GM23338 (cell line): Measurements from ENCODE around the gene SLC26A1.

Experiments
- CREB1 ChIP-seq: fragments of 250-450 bp; sonication (Bioruptor Pico); IDR thresholded peaks from 2 replicates; pipeline ENCODE4 v1.5.0; 2020; ENCODE audit warnings: low read depth, mild to moderate bottlenecking, moderate library complexity
- EZH2 ChIP-seq: fragments of 200-600 bp; sonication (generic); IDR thresholded peaks from one replicate; pipeline ENCODE4 v1.8.0; 2017; ENCODE audit warnings: antibody characterized with exemption, mild to moderate bottlenecking, low read depth; ENCODE audit not compliant: unreplicated experiment
- EZH2phosphoT487 ChIP-seq: fragments of 200-600 bp; sonication (generic); IDR thresholded peaks from one replicate; pipeline ENCODE4 v1.8.1; 2018; ENCODE audit warnings: antibody characterized with exemption; ENCODE audit not compliant: unreplicated experiment
- POLR2AphosphoS5 ChIP-seq: IDR thresholded peaks from 2 replicates; pipeline ENCODE4 v1.6.1; 2016; ENCODE audit warnings: antibody characterized with exemption, low read depth
- STAT1 ChIP-seq: IDR thresholded peaks from one replicate; pipeline ENCODE4 v1.6.1; 2016; ENCODE audit warnings: antibody characterized with exemption; ENCODE audit not compliant: unreplicated experiment
- ZNF114 ChIP-seq: fragments of 250-450 bp; sonication (Bioruptor Pico); IDR thresholded peaks from 2 replicates; pipeline ENCODE4 v1.5.0; 2020; ENCODE audit warnings: mild to moderate bottlenecking, moderate library complexity
- TF ChIP-seq, protein P1 (sequence below), 2 experiments: fragments of 200-600 bp in 1 of 2; sonication (generic) in 1 of 2; conservative IDR thresholded peaks; 2 replicates each; pipeline versions ENCODE4 v1.5.1 to v1.6.1; 2016 to 2017; ENCODE audit warnings: antibody characterized with exemption in 2 of 2, low read depth in 2 of 2, mild to moderate bottlenecking in 2 of 2, moderate library complexity in 1 of 2
- TF ChIP-seq, protein P2 (sequence below): IDR thresholded peaks from one replicate; pipeline ENCODE4 v1.6.1; 2018; ENCODE audit warnings: antibody characterized with exemption; ENCODE audit not compliant: unreplicated experiment

DNA sequence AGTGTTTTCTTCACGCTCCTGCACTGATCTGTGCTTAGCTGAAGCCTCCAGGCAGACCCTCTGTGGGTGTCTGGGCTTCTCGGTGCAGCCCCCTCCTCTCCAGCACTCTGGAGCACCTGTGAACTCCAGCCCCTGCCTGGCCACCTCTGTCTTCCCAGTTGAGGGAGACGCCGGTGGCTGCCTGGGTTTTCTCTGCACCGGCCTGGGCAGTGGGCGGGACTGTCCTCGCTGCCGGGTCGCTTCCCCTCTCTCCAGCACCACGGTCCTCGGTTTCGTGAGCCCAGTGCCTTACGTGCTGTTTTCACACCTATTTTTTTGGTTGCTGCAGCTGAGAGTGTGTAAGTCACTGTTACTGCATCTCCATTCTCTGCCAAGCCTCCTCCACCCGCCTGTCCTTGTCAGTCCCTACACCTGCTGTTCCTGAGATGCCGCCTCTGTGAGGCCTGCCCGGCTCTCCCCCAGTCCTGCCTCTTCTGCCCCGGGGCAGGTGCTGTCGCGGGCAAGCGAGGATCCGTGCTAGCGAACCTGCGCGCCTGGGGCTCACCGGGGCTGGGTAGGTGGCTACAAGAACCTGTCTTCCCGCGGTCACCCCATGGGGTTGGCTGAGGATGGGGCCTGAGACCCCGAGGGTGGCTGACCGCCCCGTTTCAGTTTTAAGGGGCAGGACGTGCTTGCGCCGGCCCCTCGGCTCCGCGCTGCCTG is 15.8 kb upstream of the SLC26A1 start:
- TF ChIP-seq, protein P1, sequence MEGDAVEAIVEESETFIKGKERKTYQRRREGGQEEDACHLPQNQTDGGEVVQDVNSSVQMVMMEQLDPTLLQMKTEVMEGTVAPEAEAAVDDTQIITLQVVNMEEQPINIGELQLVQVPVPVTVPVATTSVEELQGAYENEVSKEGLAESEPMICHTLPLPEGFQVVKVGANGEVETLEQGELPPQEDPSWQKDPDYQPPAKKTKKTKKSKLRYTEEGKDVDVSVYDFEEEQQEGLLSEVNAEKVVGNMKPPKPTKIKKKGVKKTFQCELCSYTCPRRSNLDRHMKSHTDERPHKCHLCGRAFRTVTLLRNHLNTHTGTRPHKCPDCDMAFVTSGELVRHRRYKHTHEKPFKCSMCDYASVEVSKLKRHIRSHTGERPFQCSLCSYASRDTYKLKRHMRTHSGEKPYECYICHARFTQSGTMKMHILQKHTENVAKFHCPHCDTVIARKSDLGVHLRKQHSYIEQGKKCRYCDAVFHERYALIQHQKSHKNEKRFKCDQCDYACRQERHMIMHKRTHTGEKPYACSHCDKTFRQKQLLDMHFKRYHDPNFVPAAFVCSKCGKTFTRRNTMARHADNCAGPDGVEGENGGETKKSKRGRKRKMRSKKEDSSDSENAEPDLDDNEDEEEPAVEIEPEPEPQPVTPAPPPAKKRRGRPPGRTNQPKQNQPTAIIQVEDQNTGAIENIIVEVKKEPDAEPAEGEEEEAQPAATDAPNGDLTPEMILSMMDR (conservative IDR thresholded peaks at IDR 0.05; ENCODE audit: low read depth in 2 of 2), result no peak
- TF ChIP-seq EZH2phosphoT487 (no peak), POLR2AphosphoS5 (no peak), EZH2 (peak; percentile 34), ZNF114 (no peak), STAT1 (no peak), CREB1 (CRISPR knock-in tag) (no peak)
- TF ChIP-seq, protein P2, sequence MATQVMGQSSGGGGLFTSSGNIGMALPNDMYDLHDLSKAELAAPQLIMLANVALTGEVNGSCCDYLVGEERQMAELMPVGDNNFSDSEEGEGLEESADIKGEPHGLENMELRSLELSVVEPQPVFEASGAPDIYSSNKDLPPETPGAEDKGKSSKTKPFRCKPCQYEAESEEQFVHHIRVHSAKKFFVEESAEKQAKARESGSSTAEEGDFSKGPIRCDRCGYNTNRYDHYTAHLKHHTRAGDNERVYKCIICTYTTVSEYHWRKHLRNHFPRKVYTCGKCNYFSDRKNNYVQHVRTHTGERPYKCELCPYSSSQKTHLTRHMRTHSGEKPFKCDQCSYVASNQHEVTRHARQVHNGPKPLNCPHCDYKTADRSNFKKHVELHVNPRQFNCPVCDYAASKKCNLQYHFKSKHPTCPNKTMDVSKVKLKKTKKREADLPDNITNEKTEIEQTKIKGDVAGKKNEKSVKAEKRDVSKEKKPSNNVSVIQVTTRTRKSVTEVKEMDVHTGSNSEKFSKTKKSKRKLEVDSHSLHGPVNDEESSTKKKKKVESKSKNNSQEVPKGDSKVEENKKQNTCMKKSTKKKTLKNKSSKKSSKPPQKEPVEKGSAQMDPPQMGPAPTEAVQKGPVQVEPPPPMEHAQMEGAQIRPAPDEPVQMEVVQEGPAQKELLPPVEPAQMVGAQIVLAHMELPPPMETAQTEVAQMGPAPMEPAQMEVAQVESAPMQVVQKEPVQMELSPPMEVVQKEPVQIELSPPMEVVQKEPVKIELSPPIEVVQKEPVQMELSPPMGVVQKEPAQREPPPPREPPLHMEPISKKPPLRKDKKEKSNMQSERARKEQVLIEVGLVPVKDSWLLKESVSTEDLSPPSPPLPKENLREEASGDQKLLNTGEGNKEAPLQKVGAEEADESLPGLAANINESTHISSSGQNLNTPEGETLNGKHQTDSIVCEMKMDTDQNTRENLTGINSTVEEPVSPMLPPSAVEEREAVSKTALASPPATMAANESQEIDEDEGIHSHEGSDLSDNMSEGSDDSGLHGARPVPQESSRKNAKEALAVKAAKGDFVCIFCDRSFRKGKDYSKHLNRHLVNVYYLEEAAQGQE, result no peak
